Osteocyte (in vitro differentiated cells): ENCODE results near the gene COL7A1. TPM values are rescaled to one million over a fixed set of nuclear protein-coding genes. Genes with fewer than 3 reads are reported as not detected.

Source experiments
- DNase-seq: peaks from one replicate; pipeline ENCODE4 v3.0.0; 2021; ENCODE audit warnings: mixed read lengths; ENCODE audit not compliant: unreplicated experiment; ENCODE audit errors: extremely low spot score
- H3K27ac Mint-ChIP-seq: one replicate; pipeline ENCODE4 v1.8.0; 2021; ENCODE audit warnings: mild to moderate bottlenecking, mixed read lengths; ENCODE audit not compliant: unreplicated experiment
- H3K27me3 Mint-ChIP-seq: one replicate; pipeline ENCODE4 v1.8.0; 2021; ENCODE audit warnings: mixed read lengths; ENCODE audit not compliant: unreplicated experiment
- H3K36me3 Mint-ChIP-seq: one replicate; pipeline ENCODE4 v1.8.0; 2021; ENCODE audit warnings: mixed read lengths; ENCODE audit not compliant: unreplicated experiment
- H3K4me1 Mint-ChIP-seq: one replicate; pipeline ENCODE4 v1.8.0; 2021; ENCODE audit warnings: mixed read lengths; ENCODE audit not compliant: unreplicated experiment
- H3K4me3 Mint-ChIP-seq: one replicate; pipeline ENCODE4 v1.8.0; 2021; ENCODE audit warnings: mild to moderate bottlenecking, moderate library complexity, mixed read lengths; ENCODE audit not compliant: unreplicated experiment
- H3K9me3 Mint-ChIP-seq: one replicate; pipeline ENCODE4 v1.8.0; 2021; ENCODE audit warnings: mixed read lengths; ENCODE audit not compliant: unreplicated experiment
- CTCF ChIP-seq: fragments of 200-600 bp; sonication (generic); IDR thresholded peaks from 2 replicates; pipeline ENCODE4 v1.5.0; 2021; ENCODE audit warnings: antibody characterized with exemption, mild to moderate bottlenecking, moderate library complexity
- total RNA-seq: library from RNA; stranded (reverse); gene quantifications from 2 replicates; pipeline ENCODE4 v1.2.1, GENCODE V29; 2021

Gene COL7A1
- total RNA-seq, 1 donor from 2014 or later = 16.6 TPM

DNA sequence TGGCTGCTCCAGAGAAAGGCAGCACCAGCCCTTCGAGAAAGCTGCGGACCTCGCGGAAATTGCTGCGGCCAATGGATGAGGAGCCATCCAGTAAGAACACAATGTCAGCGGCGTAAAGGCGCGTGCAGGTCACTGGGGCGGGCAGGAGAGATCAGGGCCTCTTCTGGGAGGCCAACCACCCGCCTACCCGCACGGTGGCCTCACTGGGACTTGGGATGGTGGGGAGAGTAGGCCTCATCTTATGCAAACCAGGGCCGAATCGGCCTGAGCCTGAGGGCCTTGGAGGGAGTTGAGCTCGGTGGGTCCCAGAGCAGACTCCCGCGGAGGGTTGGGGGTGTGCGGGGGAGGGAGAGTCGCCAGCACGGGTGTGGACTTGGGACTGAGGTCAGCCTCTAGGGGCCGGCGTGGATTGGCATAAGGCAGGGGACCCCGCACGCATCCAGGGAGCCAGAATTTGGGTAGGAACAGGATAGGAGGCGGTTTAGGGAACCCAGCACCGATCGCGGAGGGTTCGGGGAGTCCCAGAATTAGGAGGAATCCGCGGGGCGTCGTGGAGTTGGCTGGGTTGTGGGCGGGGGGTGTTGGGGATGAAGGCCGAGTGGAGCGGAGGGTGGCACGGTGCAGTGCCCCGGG is 596 bp downstream of the COL7A1 start:
- H3K27ac Mint-ChIP-seq = no peak overlapping the region
- no peaks in the 10 kb centered on the region for H3K9me3 Mint-ChIP-seq
- peaks cover 48% of the 10 kb centered on the region for H3K4me1 Mint-ChIP-seq
- TF ChIP-seq CTCF = no peak
- H3K36me3 Mint-ChIP-seq = peaks cover 14% of the 10 kb centered on the region
- H3K27me3 Mint-ChIP-seq = no peaks in the 10 kb centered on the region
- no peak overlapping the region for H3K4me3 Mint-ChIP-seq
- DNase-seq = no peak

DNA sequence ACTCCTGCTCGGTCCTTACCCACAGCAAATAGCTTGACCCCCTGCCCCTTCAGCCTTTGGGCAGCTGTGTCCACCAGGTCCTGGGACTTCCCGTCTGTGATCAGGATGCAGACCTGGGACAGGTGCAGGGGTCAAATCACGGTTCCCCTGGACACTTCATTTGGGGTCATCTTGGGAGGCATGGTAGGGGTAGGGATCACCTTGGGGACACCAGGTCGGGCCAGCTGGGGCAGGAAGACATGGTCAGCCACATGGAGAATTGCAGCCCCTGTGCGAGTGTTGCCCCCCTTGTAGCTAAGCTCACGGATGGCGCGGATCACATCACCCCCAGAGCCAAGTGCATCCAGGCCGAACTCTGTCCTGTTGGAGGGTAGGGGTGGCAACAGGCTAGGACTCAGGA is 1.8 kb downstream of the COL7A1 start:
- DNase-seq = no peak
- Mint-ChIP-seq H3K27me3 (no peaks in the 10 kb centered on the region), H3K9me3 (no peaks in the 10 kb centered on the region), H3K4me1 (peaks cover 37% of the 10 kb centered on the region), H3K4me3 (no peak overlapping the region), H3K36me3 (peaks cover 6% of the 10 kb centered on the region), H3K27ac (no peak overlapping the region)
- TF ChIP-seq CTCF = no peak

DNA sequence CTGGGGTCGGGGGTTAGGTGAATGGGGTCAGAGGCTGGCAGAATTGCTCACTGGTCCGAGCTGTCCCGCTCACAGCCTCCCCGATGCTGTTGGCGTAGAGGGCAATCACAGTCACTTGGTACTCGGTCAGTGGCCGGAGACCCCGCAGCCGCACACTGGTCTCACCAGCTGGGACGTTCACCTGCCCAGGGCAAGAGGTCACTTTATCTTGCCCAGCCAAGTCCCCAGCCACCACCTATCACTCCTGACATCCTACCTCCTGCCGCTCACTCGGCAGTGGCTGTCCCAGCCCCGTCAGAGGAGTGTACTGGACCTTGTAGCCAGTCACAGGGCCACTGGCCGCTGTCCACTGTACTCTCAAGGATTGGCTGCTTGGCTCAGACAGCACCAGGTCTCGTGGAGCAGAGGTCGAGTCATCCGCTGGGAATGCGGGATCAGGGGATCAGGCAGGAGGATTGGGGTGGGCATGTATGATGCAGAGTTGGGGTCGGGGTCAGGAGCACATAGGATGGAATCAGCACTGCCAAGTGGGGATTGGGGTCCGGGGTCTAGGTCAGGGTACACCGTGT is 2.5 kb downstream of the COL7A1 start:
- no peak for DNase-seq
- H3K27ac Mint-ChIP-seq = no peak overlapping the region
- H3K27me3 Mint-ChIP-seq = no peaks in the 10 kb centered on the region
- peaks cover 6% of the 10 kb centered on the region for H3K36me3 Mint-ChIP-seq
- TF ChIP-seq CTCF = no peak
- peaks cover 30% of the 10 kb centered on the region for H3K4me1 Mint-ChIP-seq
- no peak overlapping the region for H3K4me3 Mint-ChIP-seq
- H3K9me3 Mint-ChIP-seq = no peaks in the 10 kb centered on the region

- H3K9me3 Mint-ChIP-seq = no peaks in the 10 kb centered on the region
- no peak overlapping the region for H3K4me3 Mint-ChIP-seq
- peaks cover under 1% of the 10 kb centered on the region for H3K36me3 Mint-ChIP-seq
- H3K27me3 Mint-ChIP-seq = no peaks in the 10 kb centered on the region
- H3K4me1 Mint-ChIP-seq = peaks cover 23% of the 10 kb centered on the region
- DNase-seq = no peak
- H3K27ac Mint-ChIP-seq = no peak overlapping the region
- TF ChIP-seq CTCF = no peak
These were observed 3.1 kb downstream of the COL7A1 start for GRCh38 chr3:48591886-48592518.

GRCh38 chr3:48591436-48591835 is 3.7 kb downstream of the COL7A1 start:
- DNase-seq = no peak
- Mint-ChIP-seq H3K4me3 (no peak overlapping the region), H3K27ac (no peak overlapping the region), H3K36me3 (no peaks in the 10 kb centered on the region), H3K9me3 (no peaks in the 10 kb centered on the region), H3K27me3 (no peaks in the 10 kb centered on the region), H3K4me1 (peaks cover 18% of the 10 kb centered on the region)
- TF ChIP-seq CTCF = no peak
